GM18505 (cell line): ENCODE results near the gene ZNF783.
"Not testable (repeated sequence)": the region's sequence is repeated elsewhere in the genome, so short reads cannot be mapped to it uniquely, and the experiment has no call there.

Source experiments
- ATAC-seq: cut with Tn5 transposase; IDR thresholded peaks from one replicate; pipeline ENCODE4 v1.9.1; 2021; ENCODE audit not compliant: unreplicated experiment
- POLR2A ChIP-seq: IDR thresholded peaks from 4 replicates; pipeline ENCODE4 v1.6.1; 2011; ENCODE audit warnings: borderline replicate concordance; ENCODE audit not compliant: insufficient read depth, insufficient read length; ENCODE audit errors: extremely low read depth

The ZNF783 gene

GRCh38 chr7:149228831-149229471, 33.0 kb upstream of the ZNF783 start:
- TF ChIP-seq POLR2A, result no peak
- ATAC-seq, result no peak

- no peak for TF ChIP-seq POLR2A
- no peak for ATAC-seq
Measured at GRCh38 chr7:149229526-149229925, 32.5 kb upstream of the ZNF783 start.

GRCh38 chr7:149232362-149232761, 29.6 kb upstream of the ZNF783 start:
- ATAC-seq, result no peak
- TF ChIP-seq POLR2A, result no peak

GRCh38 chr7:149233655-149234204, 28.3 kb upstream of the ZNF783 start:
- not testable (repeated sequence) for ATAC-seq

- TF ChIP-seq POLR2A, result no peak
- ATAC-seq, result no peak
Measured at GRCh38 chr7:149237502-149237901, 24.5 kb upstream of the ZNF783 start.

GRCh38 chr7:149238051-149238450, 23.9 kb upstream of the ZNF783 start:
- ATAC-seq, result no peak
- TF ChIP-seq POLR2A, result no peak

GRCh38 chr7:149239345-149240143, 22.5 kb upstream of the ZNF783 start, which contains the start of gene ZNF212:
Gene ZNF212, plus strand, starts transcription at chr7:149239651. Its CDS starts 128 bp downstream, at chr7:149239779.
- ATAC-seq, result peak; percentile 99
- TF ChIP-seq POLR2A, result peak; percentile 76

GRCh38 chr7:149240637-149241036, 21.4 kb upstream of the ZNF783 start:
- ATAC-seq, result no peak
- TF ChIP-seq POLR2A, result no peak

- no peak for TF ChIP-seq POLR2A
- no peak for ATAC-seq
Measured at GRCh38 chr7:149241696-149242095, 20.3 kb upstream of the ZNF783 start.

- no peak for TF ChIP-seq POLR2A
- ATAC-seq, result no peak
Measured at GRCh38 chr7:149245244-149245643, 16.8 kb upstream of the ZNF783 start.

- no peak for ATAC-seq
- TF ChIP-seq POLR2A, result no peak
Measured at GRCh38 chr7:149245744-149246143, 16.3 kb upstream of the ZNF783 start.

GRCh38 chr7:149248777-149249176, 13.2 kb upstream of the ZNF783 start:
- no peak for ATAC-seq
- no peak for TF ChIP-seq POLR2A

- not testable (repeated sequence) for ATAC-seq
Measured at GRCh38 chr7:149250151-149250550, 11.8 kb upstream of the ZNF783 start.

- ATAC-seq, result not testable (repeated sequence)
Measured at GRCh38 chr7:149251518-149251917, 10.5 kb upstream of the ZNF783 start.
